ENCODE results near the gene DHX8. TPM values are rescaled to one million over a fixed set of nuclear protein-coding genes. Genes with fewer than 3 reads are reported as not detected.

The DHX8 gene
- total and polyA plus RNA-seq, 2 of the 8 experiments (the other 6 are each of a cell fraction or from before 2014, with no cell fraction given): 30.5 to 59.4 TPM

- TF ChIP-seq CHD7 (IDR thresholded peaks at IDR 0.05; ENCODE audit: insufficient replicate concordance, low read length) (no peak), PHF8 (conservative IDR thresholded peaks at IDR 0.05; ENCODE audit: low read depth, low read length) (no peak)
These were observed 28.9 kb upstream of the DHX8 start (continued) for GRCh38 chr17:43454868-43455267.

Data from H1 (cell line).